ENCODE data around the gene CHST8. TPM values are rescaled to one million over a fixed set of nuclear protein-coding genes. Genes with fewer than 3 reads are reported as not detected.
A peak's percentile ranks its signal among the peaks of the same experiment; 100 is the strongest.

CHST8 gene
- polyA plus RNA-seq, 2 of the 4 experiments (the other 2 are of a cell fraction): not detected

DNA sequence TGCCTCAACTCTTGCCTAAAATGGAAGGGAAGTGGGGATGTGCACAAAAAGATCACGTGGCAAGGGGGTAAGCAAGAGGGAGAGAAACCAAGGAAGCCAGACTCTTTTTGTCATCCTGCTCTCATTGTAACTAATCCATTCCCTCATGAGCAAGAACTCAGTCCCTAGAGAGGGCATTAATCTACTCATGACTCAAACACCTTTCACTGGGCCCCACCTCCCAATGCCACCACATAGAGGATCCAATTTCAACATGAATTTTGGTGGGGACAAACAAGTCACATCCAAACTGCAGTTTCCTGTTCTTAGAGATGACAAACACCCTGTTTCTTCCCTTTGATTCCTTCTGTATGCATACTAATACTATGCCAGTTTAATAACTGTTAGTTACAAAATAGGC is 11.2 kb upstream of the CHST8 start:
- H3K27ac ChIP-seq: no peak overlapping the region
- ChIA-PET POLR2A (no interaction called here), CTCF (interaction anchor here (1.2 kb wide), 1 partner anchor 9 kb away, joined by 4 read pairs; no protein-coding TSS in a partner anchor)
- TF ChIP-seq NFE2L2 (conservative IDR thresholded peaks at IDR 0.05; ENCODE audit: low read length) (no peak), KDM1A (IDR thresholded peaks at IDR 0.05; ENCODE audit: low read depth) (no peak), RCOR1 (IDR thresholded peaks at IDR 0.05; ENCODE audit: low read depth, low read length) (no peak), HMGXB4 (CRISPR knock-in tag; IDR thresholded peaks at IDR 0.05; ENCODE audit: borderline replicate concordance) (no peak), ZC3H11A (IDR thresholded peaks at IDR 0.05) (no peak), MYC (IDR thresholded peaks at IDR 0.05; ENCODE audit: borderline replicate concordance, low read length) (no peak)
- DNase-seq (ENCODE audit: low read depth in 1 of 2, low spot score in 1 of 2) (no peak), FAIRE-seq (no peak), ATAC-seq (no peak)
- H3K9me3 ChIP-seq: peaks cover 31% of the 10 kb centered on the region; the same call in 2 of the 3 replicates
- H3K4me1 ChIP-seq: no peaks in the 10 kb centered on the region
- H3K4me3 ChIP-seq: no peak overlapping the region
- H3K4me2 ChIP-seq: no peak overlapping the region
- 0% methylated on average over 1 of the region's 1 CpG for WGBS (ENCODE audit: missing lambda C conversion rate)

DNA sequence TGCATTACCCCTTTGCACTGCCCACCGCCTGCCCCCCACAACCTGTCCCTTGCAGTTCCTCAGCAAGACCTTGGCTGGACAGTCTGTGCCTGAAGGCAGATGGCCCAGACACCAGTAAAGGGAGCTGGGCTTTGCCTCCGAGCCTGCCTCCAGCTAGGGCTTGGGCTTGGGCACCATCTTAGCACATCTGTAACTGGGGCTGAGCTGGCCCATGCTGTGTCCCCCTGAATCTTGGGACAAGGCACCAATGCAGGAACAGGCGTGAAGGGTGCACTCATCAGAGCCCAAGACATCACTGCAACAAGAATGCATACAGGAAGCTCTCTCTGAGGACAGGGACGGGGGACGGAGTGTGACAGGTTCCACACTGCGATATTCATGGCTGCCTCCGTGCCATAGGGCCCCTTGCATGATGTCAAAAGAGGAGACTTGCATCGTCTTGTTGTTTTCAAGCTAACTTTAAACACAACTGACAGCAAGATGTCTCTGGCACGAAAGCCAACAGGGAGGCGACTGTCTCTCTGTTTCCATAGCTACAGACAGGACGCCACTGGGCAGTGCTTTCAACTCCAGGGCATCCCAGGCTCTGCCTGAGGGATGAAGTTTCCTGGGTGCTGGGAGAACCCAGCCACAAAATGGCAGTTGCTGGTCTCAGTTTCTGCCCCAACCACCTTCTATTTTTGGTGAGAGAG is 8.7 kb upstream of the CHST8 start:
- CTCF ChIA-PET: interaction anchor here (1.1 to 1.5 kb wide), 3 partner anchors 12 to 49 kb away, joined by 3 to 4 read pairs (median 3); no protein-coding TSS in a partner anchor
- TF ChIP-seq ZNF302 (CRISPR knock-in tag; IDR thresholded peaks at IDR 0.05) (no peak), FOSB (CRISPR knock-in tag; IDR thresholded peaks at IDR 0.05) (no peak), CHD2 (IDR thresholded peaks at IDR 0.05; ENCODE audit: low read length, partially characterized antibody) (no peak), MAX (IDR thresholded peaks at IDR 0.05) (no peak), USF2 (IDR thresholded peaks at IDR 0.05) (no peak), TP53 (CRISPR knock-in tag; IDR thresholded peaks at IDR 0.05) (no peak), RAD21 (conservative IDR thresholded peaks at IDR 0.05 in 1 of 2, IDR thresholded peaks at IDR 0.05 in 1 of 2) (no peak), POLR2A (IDR thresholded peaks at IDR 0.05; ENCODE audit: low read length) (no peak), REST (IDR thresholded peaks at IDR 0.05) (no peak), BHLHE40 (IDR thresholded peaks at IDR 0.05; ENCODE audit: low read depth, low read length) (no peak)
- TF ChIP-seq, protein P1, sequence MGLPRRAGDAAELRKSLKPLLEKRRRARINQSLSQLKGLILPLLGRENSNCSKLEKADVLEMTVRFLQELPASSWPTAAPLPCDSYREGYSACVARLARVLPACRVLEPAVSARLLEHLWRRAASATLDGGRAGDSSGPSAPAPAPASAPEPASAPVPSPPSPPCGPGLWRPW (IDR thresholded peaks at IDR 0.05): no peak
- FAIRE-seq: no peak
- Histone ChIP-seq H3K4me1 (no peaks in the 10 kb centered on the region), H3K27ac (no peak overlapping the region), H3K9me3 (peaks cover 25% of the 10 kb centered on the region; the same call in 2 of the 3 replicates), H3K4me3 (no peak overlapping the region), H3K4me2 (no peak overlapping the region)
- peak in 1 of 2 experiments; percentile 26; a peak in 3 of 6 replicates for ATAC-seq
- POLR2A ChIA-PET: no interaction called here
- 5% methylated on average over 11 of the region's 11 CpGs for WGBS (ENCODE audit: missing lambda C conversion rate)
- DNase-seq (ENCODE audit: low read depth in 1 of 2, low spot score in 1 of 2): no peak
